Activated CD4-positive, alpha-beta T cell treated with anti-CD3 and anti-CD28 coated beads, Interleukin-2, amount 50 U/mL, for 4 hours (primary cell): ENCODE results near the gene ANKRD33B.
"Not testable (repeated sequence)": the region's sequence is repeated elsewhere in the genome, so short reads cannot be mapped to it uniquely, and the experiment has no call there.

Source experiments
- DNase-seq, 2 experiments: peaks; one replicate each; pipeline ENCODE4 v3.0.0-alpha.2; 2020

Gene ANKRD33B

DNA sequence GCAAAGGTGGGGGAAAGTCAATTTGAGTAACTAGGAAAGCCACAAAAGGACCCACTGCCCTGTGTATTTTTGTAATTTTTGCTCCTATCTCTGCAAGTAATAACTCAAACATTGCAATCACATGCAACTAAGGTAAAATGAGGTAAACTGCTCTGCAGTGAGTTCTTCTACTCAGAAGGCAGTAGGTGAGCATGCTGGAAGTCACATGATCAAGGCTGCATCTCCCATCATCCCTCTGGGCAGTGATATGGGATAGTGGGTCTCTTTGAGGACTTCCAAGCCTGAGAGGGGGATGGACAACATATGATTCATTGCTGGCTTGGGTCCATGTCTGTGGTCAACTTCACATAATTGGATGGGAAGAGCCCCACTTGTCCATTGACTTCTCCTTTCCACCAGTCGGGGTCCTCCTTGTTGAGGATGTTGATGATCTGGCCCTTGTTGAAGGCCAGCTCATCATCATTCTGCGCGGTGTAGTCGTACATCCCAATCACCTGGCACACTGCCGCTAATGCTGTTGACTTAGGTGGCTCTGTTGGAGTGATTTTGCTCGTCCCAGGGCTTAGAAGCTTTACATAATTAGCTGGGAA lies 100.4 kb downstream of the ANKRD33B start:
- DNase-seq = not testable (repeated sequence)

DNA sequence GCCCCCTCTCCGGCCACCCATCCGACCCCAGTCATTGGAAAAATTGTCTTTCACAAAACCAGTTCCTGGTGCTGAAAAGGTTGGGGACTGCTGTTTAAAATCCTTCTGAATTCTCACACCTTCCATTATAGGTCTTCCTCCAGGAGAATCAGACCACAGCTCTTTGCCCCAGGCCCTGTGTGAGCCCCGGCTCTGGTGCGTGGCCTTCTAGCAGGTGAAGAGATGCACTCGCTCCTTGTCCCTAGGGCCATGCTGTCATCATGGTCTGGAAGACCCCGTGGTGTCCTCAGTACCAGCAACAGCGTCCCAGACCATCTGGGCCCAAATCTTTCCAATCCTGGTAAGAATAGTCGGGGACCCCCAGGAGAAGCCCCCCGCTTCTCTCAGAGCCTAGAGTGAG lies 101.9 kb downstream of the ANKRD33B start:
- DNase-seq = no peak

DNA sequence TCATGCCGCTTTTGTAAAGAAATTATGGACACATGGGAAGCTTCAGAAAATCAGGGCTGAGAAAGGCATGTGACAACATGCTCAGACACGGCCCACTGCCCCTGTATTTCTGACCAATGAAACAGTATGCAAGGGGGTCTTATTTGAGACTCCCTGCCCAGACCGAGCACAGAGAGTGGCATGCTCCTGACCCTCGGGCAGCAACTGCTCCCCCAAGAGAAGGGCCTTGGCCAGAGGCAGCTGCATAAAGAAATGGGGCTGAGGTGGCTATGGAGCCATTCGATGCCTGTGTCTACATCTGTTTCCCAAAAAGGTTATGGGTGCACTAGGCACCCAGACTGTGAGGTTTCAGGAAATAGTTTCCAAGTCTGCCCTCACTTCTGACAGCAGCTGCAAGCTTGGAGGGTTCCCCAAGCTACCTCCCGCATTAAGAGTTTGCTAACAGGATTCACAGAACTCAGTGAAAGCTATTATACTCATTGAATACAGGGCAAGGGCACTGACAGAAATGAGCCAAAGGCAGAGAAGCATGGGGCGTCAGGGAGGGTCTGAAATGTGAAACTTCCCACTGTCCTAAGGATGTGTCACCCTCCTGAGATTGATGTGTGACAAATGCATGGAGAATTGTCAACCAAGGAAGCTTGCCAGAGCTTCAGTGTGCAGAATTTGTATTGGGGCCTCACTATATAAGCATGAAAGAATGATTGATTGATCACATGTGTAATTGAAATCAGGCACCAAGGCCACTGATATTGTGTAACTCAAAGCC lies 102.8 kb downstream of the ANKRD33B start:
- no peak for DNase-seq

DNA sequence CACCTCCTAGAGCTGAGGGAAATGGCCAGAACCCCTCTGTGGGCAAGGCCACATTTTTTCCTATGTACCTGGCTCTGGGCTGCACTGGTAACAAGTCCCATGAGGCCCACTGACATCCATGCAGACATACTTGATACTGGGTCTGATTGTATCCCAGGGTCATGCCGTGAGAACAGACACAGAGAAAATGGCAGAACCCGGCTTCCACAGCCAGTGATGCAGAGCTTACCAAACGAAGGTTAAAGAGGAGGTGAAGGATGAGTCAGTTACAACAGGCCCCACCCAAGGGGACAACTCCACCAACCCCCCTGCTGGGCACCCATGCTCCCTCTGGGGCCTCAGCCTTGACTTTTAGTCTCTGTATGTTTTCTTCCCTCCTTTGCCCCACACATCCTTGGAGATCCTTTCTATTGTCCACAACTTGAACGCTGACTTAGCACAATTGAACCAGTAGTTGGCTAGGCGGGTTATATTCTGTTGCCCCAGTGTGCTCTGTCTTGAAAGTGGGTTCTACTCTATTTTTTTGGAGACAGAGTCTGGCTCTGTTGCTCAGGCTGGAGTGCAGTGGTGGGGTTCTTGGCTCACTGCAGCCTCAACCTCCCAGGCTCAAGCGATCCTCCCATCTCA lies 103.7 kb downstream of the ANKRD33B start:
- DNase-seq = no peak

DNA sequence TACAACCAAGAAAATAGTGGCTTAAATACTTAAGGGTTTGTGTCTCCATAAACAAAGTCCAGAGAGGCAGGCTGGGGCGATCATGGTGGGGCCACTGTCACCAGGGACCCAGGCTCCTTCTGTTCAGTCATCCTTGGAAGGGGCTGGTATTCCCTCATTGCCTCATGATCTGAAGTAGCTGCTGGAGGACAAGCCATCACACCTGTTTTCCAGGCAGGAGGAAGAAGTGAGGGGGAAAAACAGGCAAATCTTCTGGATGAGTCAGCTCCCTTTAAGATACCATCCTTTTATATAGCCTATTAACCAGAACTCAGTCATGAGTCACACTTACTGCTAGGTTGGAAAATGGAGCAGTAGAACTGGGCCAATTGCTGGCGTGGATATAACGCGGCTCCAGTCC lies 104.8 kb downstream of the ANKRD33B start:
- DNase-seq = no peak

DNA sequence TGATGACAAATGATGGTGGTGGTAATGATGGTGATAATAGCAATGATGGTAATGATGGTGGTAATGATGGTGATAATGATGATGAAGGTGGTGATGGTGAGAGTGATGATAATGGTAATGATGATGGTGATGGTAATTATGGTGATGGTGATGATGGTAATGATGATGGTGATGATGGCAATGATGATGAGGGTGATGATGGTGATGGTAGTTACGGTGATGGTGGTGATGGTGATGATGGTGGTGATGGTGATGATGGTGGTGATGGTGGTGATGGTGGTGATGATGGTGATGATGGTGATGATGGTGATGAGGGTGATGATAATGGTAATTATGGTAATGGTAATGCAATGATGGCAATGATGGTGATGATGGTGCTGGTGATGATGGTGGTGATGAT lies 106.1 kb downstream of the ANKRD33B start:
- no peak for DNase-seq

DNA sequence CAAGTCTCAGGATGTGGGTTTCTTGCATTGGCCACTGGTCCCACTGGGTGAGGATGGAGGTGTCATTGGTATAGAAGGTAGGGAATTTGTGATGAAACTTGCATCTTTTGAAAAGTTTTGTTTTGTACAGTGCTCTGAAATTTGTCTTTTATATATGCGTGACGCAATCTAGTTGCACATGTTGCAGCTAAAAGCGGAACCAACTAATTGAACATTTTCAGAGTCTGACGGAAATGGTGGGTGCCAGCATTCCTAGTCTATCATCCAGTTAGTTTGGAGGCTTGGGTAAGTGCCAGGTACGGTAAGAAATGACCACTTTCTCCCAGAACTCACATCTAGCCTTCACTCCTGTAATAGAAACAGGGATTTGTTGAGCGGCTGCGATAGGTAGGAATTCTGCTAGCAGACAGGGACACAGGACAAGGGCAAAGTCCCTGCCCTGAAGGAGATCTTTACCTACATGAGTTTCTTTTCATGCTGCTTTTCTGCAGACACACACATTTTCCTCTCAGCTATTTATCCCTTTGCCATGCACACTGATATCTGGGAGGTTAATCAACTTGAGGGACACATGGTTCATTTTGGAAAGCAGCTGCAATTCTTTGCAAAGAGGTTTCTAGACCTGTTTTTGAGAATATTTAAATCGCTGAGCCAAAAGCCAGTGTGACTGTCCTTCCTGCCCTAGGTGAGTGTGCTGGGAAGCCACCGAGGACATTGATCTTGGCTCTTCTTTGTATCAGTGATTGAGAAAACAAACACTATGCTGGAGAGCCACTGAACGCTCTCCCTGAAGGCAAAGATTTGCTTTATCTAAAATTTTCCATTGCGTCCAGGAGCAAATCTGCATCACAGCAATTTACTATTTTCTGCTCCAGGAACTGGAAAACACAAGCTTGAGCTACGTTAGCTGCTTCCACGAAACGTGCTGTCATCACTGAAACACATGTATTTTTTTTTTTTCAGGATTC lies 107.5 kb downstream of the ANKRD33B start:
- DNase-seq = no peak

DNA sequence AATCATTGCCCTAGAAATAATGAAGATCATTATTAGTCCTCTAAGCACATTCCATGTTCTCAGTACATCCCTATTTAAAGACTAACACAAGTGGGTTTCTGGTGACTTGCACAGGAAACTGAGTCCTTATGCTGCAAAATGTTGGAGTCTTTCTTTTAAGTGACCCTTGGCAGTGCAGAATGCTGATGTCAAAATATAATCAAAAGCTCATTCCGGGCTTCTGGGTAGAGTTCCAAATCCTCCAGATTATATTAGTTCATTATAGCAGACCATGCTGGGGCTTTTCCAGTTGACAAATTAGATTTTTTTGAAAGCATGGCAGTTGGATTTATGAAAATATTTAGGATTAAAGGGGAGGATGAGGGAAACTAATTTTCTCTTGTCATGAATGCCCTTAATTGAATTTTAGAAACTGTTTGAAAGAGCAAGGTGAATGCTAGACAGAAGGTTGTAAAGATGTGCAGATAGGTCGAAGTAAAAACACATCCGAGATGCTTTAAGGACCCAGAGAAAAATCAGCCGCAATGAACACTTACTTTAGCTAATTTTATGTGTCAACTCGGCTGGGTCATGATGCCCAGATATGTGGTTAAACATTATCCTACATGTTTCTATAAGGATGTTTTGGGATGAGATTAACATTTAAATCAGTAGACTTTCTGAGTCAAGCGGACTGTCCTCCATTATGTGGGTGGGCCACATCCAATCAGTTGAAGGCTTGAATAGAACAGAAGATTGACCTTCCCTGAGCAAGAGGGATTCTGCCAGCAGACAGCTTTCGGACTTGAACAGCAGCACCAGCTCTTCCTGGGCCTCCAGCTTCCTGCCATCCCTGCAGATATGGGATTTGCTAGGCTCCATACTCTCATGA lies 108.5 kb downstream of the ANKRD33B start:
- DNase-seq = no peak

DNA sequence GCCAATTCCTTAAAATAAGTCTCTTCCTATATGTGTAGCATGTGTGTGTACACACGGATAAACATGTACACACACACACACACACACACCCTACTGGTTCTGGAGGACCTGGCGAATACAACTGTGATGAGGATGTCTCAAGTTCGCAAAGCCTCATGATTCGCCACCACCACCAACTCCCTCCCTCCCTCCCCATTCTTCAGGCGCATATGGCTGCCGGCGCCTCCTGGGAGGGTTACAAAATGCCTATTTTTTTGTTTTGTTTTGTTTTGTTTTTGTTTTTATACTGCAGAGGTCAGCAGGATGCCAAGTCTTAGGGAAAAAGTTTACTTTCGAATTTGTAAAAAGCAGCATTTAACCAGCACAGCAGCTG lies 109.1 kb downstream of the ANKRD33B start:
- DNase-seq = no peak

DNA sequence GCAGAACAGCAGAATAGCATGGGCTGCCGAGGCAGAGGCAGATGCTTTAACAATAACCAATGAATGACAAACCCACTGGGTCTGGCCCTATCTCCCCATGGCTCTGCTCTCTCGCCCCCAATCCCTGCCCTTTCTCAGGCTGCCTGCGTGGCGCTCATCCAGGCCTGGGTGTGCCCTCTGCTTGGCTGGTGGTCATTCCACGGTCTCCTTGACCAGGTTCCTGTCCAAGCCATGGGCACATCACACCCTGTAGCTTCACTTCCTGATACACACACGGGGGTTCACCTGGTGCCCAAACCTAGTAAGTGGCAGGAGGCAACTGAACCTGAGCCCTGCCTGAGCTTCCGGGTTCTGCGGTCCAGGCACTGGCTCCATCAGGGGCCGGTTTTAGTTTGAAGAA lies 109.5 kb downstream of the ANKRD33B start:
- DNase-seq = no peak

DNA sequence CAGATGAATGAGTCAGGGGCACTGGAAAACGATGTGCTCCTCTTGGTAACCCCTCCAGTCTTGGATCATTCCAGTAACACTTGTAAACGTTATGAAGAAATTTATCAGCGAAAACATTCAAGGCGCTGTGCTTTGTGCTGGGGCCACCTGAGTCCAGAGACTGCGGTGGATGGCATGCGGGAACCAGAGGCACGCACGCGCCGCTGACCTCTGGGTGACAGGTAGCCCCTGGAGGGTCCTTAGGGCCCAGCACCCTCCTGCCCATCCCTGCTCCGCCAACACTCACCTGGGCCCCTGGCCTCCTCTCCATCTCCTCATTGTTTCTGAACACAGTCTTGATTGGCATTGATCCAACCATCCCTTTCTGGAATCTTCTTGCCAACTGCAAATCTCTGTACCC lies 110.2 kb downstream of the ANKRD33B start:
- no peak for DNase-seq

DNA sequence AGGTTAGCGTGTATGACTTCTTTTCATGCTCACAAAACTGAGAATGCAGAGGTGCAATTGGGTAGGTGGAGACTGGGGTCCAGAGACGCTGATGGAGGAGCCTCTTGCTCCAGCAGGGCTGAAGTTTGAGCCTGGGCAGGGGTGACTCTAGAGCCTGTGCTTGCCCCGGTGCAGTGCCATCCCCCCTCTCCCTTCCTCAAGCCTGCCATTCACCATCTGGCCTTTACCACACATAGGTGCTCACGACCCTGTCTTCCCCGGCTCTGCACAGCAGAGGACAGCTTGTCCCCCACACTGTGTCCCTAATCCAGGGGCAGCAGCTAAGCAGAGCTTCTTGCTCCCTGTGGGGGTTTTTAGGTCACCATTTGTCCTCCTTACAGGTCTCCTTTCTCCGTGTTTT lies 110.7 kb downstream of the ANKRD33B start:
- no peak for DNase-seq

DNA sequence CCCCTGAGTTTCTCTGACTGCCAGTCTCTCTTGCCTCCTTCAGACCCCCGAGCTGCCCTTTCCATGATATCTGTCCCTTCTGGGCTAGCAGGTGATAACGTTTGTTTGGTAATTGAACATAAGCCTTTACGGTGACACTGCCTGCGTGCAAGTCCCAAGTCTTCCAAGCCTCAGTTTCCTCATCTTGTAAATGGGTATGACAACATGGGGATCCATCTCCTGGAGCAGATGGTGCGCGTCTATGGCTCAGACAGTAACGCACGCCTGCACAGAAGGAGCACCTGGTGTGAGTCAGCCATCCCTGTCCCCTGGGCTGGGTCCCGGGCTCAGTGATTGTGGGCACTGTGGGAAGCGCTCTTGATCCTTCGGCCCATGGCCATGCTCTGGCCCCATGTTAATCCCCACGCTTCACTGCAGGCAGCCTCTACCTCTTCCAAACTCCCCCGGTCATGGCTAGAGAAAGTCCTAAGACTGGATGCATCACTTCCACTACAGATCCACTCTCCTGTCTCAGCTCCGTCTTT lies 111.4 kb downstream of the ANKRD33B start:
- DNase-seq = no peak

DNA sequence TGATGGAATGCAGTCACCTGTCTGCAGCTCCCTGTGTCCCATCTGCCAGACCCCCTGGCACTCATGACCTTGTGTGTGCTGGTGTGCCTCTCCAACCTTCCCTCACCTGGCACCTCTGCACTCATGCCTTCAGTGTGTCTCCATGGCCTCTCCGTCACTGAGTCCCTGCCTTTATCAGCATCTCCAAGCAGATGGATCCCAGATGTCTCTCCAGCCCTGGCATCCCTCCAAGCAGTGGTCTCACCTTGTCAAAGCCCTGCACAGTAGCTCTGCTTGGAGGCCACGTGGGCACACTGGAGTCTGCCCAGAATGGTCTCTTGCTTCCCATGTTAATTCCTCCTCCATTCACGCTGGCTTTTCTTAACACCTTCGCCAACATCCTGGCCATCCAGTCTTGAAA lies 112.4 kb downstream of the ANKRD33B start:
- DNase-seq = no peak

DNA sequence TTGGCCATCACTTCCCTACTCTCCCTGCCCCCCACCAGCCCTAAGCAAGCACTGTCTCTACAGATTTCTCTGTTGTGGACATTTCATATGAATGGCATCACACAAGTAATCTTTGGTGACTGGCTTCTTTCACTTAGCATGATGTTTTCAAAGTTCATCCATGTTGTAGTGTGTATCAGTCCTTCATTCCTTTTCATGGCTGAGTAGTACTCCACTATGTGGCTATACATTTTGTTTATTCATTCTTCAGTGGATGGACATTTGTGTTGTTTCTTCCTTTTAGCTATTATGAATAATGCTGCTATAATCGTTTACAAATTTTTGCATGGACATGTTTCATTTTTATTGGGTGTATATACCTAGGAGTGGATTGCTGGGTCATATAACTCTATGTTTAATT lies 113.1 kb downstream of the ANKRD33B start:
- DNase-seq = no peak

DNA sequence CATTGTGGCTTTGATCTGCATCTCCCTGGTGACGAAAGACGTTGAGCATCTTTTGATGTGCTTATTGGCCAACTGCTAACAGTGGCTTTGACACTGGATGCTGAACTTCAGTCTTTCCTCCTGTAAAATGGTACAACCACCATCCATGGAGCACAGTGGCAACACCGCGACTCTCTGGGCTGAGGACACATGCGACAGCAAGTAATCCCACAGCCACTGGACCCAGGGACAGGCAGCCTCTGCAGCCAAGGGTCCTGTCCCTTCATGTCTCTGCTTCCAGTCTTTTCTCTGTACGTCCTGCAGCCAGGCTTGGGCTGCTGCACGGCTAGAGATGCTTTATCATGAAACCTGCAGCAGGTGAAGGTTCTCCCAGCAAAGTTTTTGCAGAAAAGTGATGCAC lies 113.7 kb downstream of the ANKRD33B start:
- no peak for DNase-seq

DNA sequence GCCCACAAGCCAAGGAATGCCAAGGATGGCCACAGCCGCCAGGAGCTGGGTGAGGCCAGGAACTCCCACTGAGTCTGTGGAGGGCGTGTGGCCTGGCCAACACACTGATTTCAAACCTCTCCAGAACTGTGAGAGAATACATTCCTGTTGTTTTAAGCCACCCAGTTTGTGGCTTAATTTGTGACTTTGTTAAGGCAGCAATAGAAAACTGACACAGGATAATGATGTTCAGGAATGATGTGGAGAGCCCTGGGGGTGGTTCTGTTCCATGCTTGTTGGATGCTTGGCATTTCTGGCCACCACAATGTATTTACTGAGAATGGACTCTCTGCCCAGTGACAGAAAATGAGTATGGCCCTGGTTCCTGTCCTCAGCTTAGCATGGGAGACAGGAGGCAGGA lies 114.4 kb downstream of the ANKRD33B start:
- no peak for DNase-seq

DNA sequence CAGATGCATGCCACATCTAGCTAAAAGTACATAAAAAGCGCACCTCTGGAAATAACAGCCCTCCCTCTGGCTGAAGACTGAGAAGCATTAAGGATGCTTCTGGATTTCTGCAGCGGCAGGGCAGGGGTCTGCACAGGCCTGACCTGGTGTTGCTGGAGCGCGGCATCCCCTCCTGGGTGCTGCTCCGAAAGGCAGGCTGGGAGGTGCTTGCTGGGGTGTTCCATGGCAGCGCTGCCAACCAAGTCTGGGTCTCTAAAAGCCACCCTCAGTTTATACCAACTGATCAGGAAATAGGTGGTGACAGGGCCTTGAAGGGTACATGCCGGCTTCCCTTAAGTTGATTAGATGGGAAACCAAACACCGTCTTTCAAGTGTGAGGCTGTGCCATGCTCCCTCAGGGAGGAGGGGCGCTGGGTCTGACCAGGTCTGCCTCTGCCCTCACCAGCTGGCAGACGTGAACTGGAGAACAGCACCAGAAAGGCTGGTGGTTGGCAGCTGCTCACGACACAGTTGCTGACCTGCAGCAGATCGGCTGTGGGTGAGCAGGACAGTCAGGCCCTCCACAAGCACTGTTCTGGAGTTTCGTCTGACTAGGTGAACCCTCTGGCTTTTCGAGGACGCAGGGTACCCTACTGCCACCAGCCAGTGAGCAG lies 115.6 kb downstream of the ANKRD33B start:
- DNase-seq = no peak

DNA sequence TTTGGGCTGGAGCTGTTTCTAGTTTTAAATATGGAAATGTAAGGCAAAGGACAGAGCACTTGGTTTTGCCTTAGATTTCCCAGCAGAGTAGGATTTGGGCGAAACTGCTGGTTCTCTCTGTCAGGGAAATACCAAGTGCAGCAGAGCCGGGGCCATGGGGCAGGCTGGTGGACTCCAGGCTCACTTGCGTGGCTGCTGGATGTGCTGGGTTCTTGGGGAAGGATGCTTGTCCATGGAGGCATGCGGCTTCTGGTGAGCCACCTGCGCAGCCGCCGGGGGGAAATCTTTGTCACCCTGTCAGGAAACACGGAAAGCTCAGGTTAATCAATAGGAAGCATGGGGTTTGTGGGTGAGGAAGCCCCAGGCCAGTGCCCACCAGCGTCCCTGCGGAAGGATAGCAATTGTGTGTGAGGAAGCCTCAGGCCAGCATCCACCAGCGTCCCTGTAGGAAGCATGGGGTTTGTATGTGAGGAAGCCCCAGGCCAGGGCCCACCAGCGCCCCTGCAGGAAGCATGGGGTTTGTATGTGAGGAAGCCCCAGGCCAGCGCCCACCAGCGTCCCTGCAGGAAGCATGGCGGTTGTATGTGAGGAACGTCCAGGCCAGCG lies 117.1 kb downstream of the ANKRD33B start:
- DNase-seq = no peak

DNA sequence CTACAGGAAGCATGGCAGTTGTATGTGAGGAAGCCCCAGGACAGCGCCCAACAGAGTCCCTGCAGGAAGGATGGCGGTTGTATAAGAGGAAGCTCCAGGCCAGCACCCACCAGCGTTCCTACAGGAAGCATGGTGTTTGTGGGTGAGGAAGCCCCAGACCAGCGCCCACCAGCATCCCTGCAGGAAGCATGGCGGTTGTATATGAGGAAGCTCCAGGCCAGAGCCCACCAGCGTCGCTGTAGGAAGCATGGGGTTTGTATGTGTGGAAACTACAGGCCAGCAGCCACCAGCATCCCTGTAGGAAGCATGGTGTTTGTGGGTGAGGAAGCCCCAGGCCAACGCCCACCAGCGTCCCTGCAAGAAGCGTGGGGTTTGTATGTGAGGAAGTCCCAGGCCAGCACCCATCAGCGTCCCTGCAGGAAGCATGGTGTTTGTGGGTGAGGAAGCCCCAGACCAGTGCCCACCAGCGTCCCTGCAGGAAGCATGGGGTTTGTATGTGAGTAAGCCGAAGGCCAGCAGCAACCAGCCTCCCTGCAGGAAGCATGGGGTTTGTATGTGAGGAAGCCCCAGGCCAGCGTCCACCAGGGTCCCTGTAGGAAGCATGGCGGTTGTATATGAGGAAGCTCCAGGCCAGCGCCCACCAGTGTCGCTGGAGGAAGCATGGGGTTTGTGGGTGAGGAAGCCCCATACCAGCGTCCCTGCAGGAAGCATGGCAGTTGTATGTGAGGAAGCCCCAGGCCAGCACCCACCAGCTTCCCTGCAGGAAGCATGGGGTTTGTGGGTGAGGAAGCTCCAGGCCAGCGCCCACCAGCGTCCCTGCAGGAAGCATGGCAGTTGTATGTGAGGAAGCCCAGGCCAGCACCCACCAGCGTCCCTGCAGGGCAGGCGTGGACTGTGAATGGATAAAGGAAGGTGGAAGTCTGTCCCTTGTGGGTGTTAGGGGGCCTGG lies 118.1 kb downstream of the ANKRD33B start:
- no peak for DNase-seq
